Activated CD4-positive, alpha-beta memory T cell treated with anti-CD3 and anti-CD28 coated beads for 36 hours (primary cell): ENCODE results near the gene PMM2. TPM values are rescaled to one million over a fixed set of nuclear protein-coding genes. Genes with fewer than 3 reads are reported as not detected.
"Not testable (repeated sequence)": the region's sequence is repeated elsewhere in the genome, so short reads cannot be mapped to it uniquely, and the experiment has no call there.

Experiments used
- CTCF ChIA-PET: fragments of 350-600 bp; sonication (Branson Sonifier 250); formaldehyde crosslinking; loops from one replicate; lab custom pipeline; 2021; ENCODE audit warnings: antibody characterized with exemption, inconsistent platforms; lab: Charles Lee
- POLR2A ChIA-PET: fragments of 350-600 bp; sonication (Branson Sonifier 250); formaldehyde crosslinking; loops from one replicate; lab custom pipeline; 2021; ENCODE audit warnings: antibody characterized with exemption; lab: Charles Lee
- DNase-seq: peaks from one replicate; pipeline ENCODE4 v3.0.0-alpha.2; 2020
- H3K27ac Mint-ChIP-seq: one replicate; pipeline ENCODE4 v1.8.0; 2021; ENCODE audit warnings: mixed read lengths
- H3K27me3 Mint-ChIP-seq: one replicate; pipeline ENCODE4 v1.8.0; 2021; ENCODE audit warnings: mixed read lengths
- H3K36me3 Mint-ChIP-seq: one replicate; pipeline ENCODE4 v1.8.0; 2021; ENCODE audit warnings: mixed read lengths
- H3K4me1 Mint-ChIP-seq: one replicate; pipeline ENCODE4 v1.8.0; 2021; ENCODE audit warnings: low read depth, mixed read lengths
- H3K4me3 Mint-ChIP-seq: one replicate; pipeline ENCODE4 v1.8.0; 2021; ENCODE audit warnings: mild to moderate bottlenecking, mixed read lengths
- H3K9me3 Mint-ChIP-seq: one replicate; pipeline ENCODE4 v1.8.0; 2021; ENCODE audit warnings: mixed read lengths
- intact Hi-C: fragments of 100-400 bp; cut with micrococcal nuclease; formaldehyde crosslinking; loops from one replicate; pipeline ENCODE4 v1.15.1; 2023
- total RNA-seq, 2 experiments: library from RNA; stranded (reverse); gene quantifications; one replicate each; pipeline ENCODE4 v1.2.3, GENCODE V29; 2021

PMM2 gene
- 10 to 100 TPM; 34.0 to 36.0 TPM for total RNA-seq

DNA sequence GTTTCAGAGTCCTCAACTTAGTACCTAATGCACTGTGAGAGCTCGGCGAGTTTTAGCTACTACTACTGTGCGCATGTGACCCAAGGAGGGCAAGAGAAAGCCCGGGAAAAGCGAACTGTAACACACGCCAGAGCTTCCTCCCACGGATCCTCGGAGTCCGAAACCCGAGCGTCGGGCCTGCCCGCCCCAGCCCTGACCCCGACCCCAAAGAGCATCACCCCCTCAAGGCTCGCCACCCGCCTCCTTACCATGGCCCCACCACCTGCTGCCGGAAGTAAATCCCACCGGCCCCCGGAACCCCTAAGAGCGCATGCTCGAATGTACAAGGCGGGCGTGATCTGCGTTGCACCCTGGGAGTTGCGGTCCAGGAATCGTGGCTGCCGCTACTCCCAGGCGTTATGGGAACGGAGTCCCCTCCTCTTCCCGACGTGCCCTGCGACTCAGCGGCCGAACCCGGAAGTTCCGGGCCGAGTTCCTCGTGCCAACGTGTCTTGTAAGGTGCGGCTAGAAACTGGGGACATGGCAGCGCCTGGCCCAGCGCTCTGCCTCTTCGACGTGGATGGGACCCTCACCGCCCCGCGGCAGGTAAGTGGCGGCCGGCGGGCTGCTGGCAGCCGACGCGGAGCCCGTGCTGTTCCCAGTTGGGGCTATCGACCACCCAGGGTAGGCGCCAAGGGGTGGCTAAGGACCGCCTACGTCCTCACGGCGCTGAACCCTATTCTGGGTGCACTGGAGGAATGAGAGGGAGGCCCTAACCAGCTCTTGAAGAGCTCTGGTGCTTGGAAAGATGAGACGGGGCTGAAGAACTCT lies at the start of gene PMM2, which contains the start of gene TMEM186:
Gene PMM2, plus strand, starts transcription at position 476 of the 810 bp plus-strand sequence. Its CDS starts 44 bp downstream, at position 520.
Gene TMEM186, minus strand, starts transcription at position 276 of the 810 bp plus-strand sequence. Its CDS starts 25 bp downstream, at position 251.
- peaks cover 14% of the 10 kb centered on the region for H3K36me3 Mint-ChIP-seq
- peak within 1 kb of the TSS; percentile 88 for H3K27ac Mint-ChIP-seq
- no peaks in the 10 kb centered on the region for H3K27me3 Mint-ChIP-seq
- POLR2A ChIA-PET = interaction anchor here (0.9 to 1.9 kb wide), 4 partner anchors 9 to 294 kb away, joined by 3 to 9 read pairs (median 6); partner anchors contain the start of genes CARHSP1, HAPSTR1 and METTL22
- H3K9me3 Mint-ChIP-seq = no peaks in the 10 kb centered on the region
- H3K4me1 Mint-ChIP-seq = peaks cover 50% of the 10 kb centered on the region
- peak; percentile 97 for DNase-seq
- peak within 1 kb of the TSS; percentile 92 for H3K4me3 Mint-ChIP-seq
- CTCF ChIA-PET = interaction anchor here (1.0 to 2.1 kb wide), 6 partner anchors 83 to 230 kb away, joined by 3 to 10 read pairs (median 4); no protein-coding TSS in a partner anchor
- intact Hi-C loops = loop anchor here (1.0 to 5.0 kb wide), 7 partner anchors 72 to 295 kb away; partner anchors contain the start of genes CARHSP1, HAPSTR1 and METTL22

DNA sequence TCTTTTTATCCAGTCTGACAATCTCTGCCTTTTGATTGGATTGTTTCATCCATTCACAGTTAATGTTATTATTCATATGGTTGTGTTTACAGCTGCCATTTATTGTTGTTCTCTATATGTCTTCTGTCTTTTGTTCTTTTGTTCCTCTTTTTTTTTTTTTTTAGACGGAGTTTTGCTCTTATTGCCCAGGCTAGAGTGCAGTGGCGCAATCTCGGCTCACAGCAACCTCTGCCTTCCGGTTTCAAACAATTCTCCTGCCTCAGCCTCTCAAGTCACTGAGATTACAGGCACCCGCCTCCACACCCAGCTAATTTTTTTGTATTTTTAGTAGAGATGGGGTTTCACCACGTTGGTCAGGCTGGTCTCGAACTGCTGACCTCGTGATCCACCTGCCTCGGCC lies 48.7 kb upstream of the PMM2 start:
- intact Hi-C loops, H3K4me1 Mint-ChIP-seq, H3K9me3 Mint-ChIP-seq, H3K4me3 Mint-ChIP-seq, H3K36me3 Mint-ChIP-seq, H3K27ac Mint-ChIP-seq, CTCF ChIA-PET, DNase-seq, H3K27me3 Mint-ChIP-seq, POLR2A ChIA-PET: not testable (repeated sequence)

DNA sequence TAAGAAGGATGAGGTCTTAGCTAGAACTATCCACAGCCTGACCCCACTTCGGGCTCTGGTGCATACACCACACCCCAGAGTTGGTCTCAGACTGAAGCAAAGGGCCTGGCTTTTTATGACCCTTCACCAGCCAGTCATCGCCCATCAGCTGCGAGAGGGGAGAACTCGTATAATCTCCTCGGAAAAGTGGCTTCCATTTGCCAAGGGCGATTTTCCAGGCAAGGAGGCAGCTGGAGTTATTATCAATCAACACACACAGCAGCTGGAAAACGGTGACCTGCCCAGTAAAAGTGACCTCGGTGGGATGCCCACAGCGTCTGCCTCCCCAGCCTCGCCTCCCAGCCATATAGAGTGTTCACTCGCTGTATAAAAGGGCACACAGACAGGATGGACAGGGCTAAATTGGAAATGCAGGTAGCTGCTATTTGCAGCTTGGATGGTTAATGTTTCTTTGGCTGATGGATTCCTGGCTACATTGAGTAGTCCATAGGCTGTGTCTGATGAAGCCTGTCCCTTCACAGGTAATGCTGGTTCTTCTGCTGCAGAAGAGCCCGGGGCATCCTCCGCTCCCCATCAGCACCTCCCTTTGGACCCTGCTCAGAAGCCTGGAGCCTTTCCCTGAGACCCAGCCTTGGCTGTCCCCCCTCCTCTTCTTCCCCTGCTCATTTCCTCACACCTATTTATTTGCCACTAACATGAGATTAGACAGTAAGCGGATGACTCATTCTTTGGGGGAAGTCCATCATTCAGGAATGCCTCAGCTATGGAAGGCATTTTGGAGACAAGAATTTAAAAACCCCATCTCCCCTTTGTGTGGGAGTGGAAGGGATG lies 45.9 kb upstream of the PMM2 start:
- ChIA-PET POLR2A (no interaction called here), CTCF (interaction anchor here (0.9 kb wide), 1 partner anchor 128 kb away, joined by 3 read pairs; no protein-coding TSS in a partner anchor)
- Mint-ChIP-seq H3K9me3 (no peaks in the 10 kb centered on the region), H3K27ac (no peak overlapping the region), H3K4me3 (no peak overlapping the region), H3K27me3 (no peaks in the 10 kb centered on the region), H3K36me3 (peaks cover 3% of the 10 kb centered on the region), H3K4me1 (no peaks in the 10 kb centered on the region)
- intact Hi-C loops = no loop called here
- DNase-seq = no peak

- no peak overlapping the region for H3K27ac Mint-ChIP-seq
These were observed 44.9 kb upstream of the PMM2 start for GRCh38 chr16:8752706-8753105.

DNA sequence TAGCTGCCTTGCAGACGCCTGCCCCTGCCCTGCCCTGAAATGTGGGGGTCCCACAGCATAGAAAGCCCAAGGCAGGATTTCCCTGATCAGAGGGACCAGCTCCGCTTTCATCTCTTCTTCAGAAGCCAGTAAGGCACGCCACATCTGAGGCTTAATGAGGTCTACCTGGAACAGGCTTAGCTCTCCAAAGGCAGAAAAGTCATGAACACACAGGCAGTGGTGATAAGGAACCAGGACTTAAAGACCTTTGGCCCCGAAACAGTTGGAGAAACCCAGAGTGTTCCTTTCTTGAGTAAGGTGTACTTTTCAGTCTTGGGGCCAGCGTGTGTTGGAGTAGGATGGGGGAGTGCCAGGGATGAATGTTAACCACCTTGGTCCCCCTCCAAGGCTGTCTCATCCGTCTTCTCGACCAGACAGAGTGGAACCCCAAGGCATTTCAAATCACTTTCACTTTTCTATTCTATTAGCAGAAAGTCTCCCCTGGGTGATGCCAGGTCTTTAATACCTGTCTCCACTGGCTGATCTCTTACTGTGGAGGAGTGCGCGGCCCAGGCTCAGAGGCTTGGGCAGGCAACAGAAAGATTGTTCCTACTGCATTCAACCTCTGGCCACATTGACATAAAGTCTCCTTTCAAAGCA lies 44.1 kb upstream of the PMM2 start:
- Mint-ChIP-seq H3K27me3 (no peaks in the 10 kb centered on the region), H3K9me3 (no peaks in the 10 kb centered on the region), H3K36me3 (peaks cover 5% of the 10 kb centered on the region), H3K4me3 (no peak overlapping the region), H3K4me1 (no peaks in the 10 kb centered on the region), H3K27ac (no peak overlapping the region)
- ChIA-PET CTCF (no interaction called here), POLR2A (no interaction called here)
- intact Hi-C loops = no loop called here
- no peak for DNase-seq

More at GRCh38 chr16:8752706-8753105, 44.9 kb upstream of the PMM2 start:
- no peaks in the 10 kb centered on the region for H3K4me1 Mint-ChIP-seq
- H3K36me3 Mint-ChIP-seq = peaks cover 4% of the 10 kb centered on the region
- H3K4me3 Mint-ChIP-seq = no peak overlapping the region
- H3K27me3 Mint-ChIP-seq = no peaks in the 10 kb centered on the region
- no peaks in the 10 kb centered on the region for H3K9me3 Mint-ChIP-seq
- intact Hi-C loops = no loop called here
- ChIA-PET POLR2A (no interaction called here), CTCF (interaction anchor here (0.9 kb wide), 1 partner anchor 127 kb away, joined by 3 read pairs; no protein-coding TSS in a partner anchor)
- no peak for DNase-seq

- CTCF ChIA-PET = no interaction called here
These were observed 40.9 kb upstream of the PMM2 start for GRCh38 chr16:8756755-8757154.

DNA sequence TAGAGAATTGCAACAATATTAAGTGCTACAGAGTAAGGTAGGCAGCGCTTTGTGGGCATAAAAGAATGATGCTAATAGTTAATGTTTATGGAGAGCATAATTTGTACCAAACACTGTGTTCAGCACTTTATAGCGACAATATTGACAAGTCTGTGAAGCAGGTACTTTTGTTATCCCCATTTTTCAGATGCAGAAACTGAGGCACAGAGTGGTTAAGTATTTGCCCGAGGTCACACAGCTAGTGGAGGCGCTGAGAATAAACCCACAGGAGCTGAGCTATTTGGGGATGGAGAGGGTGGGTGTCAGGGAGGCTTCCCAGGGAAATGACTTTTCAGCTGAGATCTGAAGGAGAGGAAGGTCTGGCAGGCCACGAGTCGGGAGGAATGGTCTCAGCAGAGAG lies 39.6 kb upstream of the PMM2 start:
- DNase-seq = no peak
- H3K4me1 Mint-ChIP-seq = no peaks in the 10 kb centered on the region
- ChIA-PET CTCF (no interaction called here), POLR2A (no interaction called here)
- no peak overlapping the region for H3K27ac Mint-ChIP-seq
- H3K27me3 Mint-ChIP-seq = no peaks in the 10 kb centered on the region
- intact Hi-C loops = no loop called here
- no peaks in the 10 kb centered on the region for H3K9me3 Mint-ChIP-seq
- H3K4me3 Mint-ChIP-seq = no peak overlapping the region
- peaks cover 5% of the 10 kb centered on the region for H3K36me3 Mint-ChIP-seq

More at GRCh38 chr16:8756755-8757154, 40.9 kb upstream of the PMM2 start:
- DNase-seq = no peak
- no peaks in the 10 kb centered on the region for H3K9me3 Mint-ChIP-seq
- H3K27ac Mint-ChIP-seq = no peak overlapping the region
- POLR2A ChIA-PET = no interaction called here
- H3K36me3 Mint-ChIP-seq = peaks cover 5% of the 10 kb centered on the region
- intact Hi-C loops = no loop called here
- H3K4me3 Mint-ChIP-seq = no peak overlapping the region
- H3K4me1 Mint-ChIP-seq = no peaks in the 10 kb centered on the region
- no peaks in the 10 kb centered on the region for H3K27me3 Mint-ChIP-seq

GRCh38 chr16:8760021-8760420 lies 37.6 kb upstream of the PMM2 start:
- POLR2A ChIA-PET = no interaction called here
- intact Hi-C loops = no loop called here
- no peaks in the 10 kb centered on the region for H3K9me3 Mint-ChIP-seq
- no peak overlapping the region for H3K4me3 Mint-ChIP-seq
- H3K27me3 Mint-ChIP-seq = no peaks in the 10 kb centered on the region
- no peaks in the 10 kb centered on the region for H3K4me1 Mint-ChIP-seq
- peaks cover 3% of the 10 kb centered on the region for H3K36me3 Mint-ChIP-seq
- no peak overlapping the region for H3K27ac Mint-ChIP-seq
- CTCF ChIA-PET = no interaction called here
- no peak for DNase-seq

DNA sequence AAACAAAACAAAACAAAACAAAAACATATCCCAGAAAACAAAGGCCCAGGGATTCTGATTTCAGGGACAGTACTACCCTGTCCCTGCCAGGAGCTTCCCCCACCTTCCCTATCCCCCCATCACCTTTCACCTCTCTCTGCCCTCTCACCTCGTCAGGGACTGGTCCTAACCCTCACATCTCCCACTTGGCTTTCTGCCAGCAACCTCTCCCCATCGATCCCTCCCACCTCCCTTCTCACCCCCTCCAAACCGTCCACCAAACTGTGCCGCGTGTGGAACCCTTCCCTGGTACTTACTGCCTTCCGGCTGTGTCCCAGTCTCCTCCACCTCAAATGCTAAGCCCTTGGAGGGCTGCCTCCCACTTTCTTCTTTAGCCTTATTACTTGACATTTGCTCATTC lies 36.6 kb upstream of the PMM2 start:
- POLR2A ChIA-PET = no interaction called here
- intact Hi-C loops = no loop called here
- H3K4me3 Mint-ChIP-seq = no peak overlapping the region
- H3K27ac Mint-ChIP-seq = no peak overlapping the region
- H3K9me3 Mint-ChIP-seq = no peaks in the 10 kb centered on the region
- H3K4me1 Mint-ChIP-seq = no peaks in the 10 kb centered on the region
- DNase-seq = no peak
- H3K27me3 Mint-ChIP-seq = no peaks in the 10 kb centered on the region
- peaks cover 6% of the 10 kb centered on the region for H3K36me3 Mint-ChIP-seq
- CTCF ChIA-PET = no interaction called here

GRCh38 chr16:8762254-8762653 lies 35.4 kb upstream of the PMM2 start:
- Mint-ChIP-seq H3K4me1 (no peaks in the 10 kb centered on the region), H3K4me3 (no peak overlapping the region), H3K9me3 (no peaks in the 10 kb centered on the region), H3K27ac (no peak overlapping the region), H3K27me3 (no peaks in the 10 kb centered on the region), H3K36me3 (peaks cover 6% of the 10 kb centered on the region)
- CTCF ChIA-PET = no interaction called here
- intact Hi-C loops = no loop called here
- no peak for DNase-seq
- POLR2A ChIA-PET = no interaction called here

- CTCF ChIA-PET = no interaction called here
- no peak overlapping the region for H3K4me3 Mint-ChIP-seq
- no peak for DNase-seq
- POLR2A ChIA-PET = no interaction called here
- intact Hi-C loops = no loop called here
- peaks cover 4% of the 10 kb centered on the region for H3K36me3 Mint-ChIP-seq
- no peaks in the 10 kb centered on the region for H3K4me1 Mint-ChIP-seq
- no peaks in the 10 kb centered on the region for H3K9me3 Mint-ChIP-seq
- H3K27ac Mint-ChIP-seq = no peak overlapping the region
- no peaks in the 10 kb centered on the region for H3K27me3 Mint-ChIP-seq
These were observed 34.6 kb upstream of the PMM2 start for GRCh38 chr16:8763083-8763482.

DNA sequence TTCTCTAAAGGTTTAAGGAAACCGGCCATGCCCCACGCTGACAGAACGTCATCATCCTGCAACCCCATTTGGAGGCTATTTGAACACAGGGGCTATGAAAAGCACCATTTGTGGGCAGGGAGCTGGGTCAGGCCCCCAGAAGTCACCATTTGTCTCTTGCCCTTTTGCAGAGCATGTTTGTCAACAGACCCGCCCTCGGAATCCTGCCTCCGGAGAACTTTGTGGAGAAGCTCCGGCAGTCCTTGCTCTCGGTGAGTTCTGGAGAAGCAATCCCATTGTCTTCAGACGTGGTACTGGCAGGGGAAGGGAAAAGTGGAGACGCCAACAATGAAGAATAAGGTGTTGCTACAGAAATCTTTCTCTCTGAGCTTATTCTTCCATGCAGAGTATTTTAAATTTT lies 33.7 kb upstream of the PMM2 start:
- Mint-ChIP-seq H3K27me3 (no peaks in the 10 kb centered on the region), H3K4me3 (no peak overlapping the region), H3K4me1 (no peaks in the 10 kb centered on the region), H3K9me3 (no peaks in the 10 kb centered on the region), H3K36me3 (peaks cover 9% of the 10 kb centered on the region), H3K27ac (no peak overlapping the region)
- no peak for DNase-seq
- CTCF ChIA-PET = no interaction called here
- intact Hi-C loops = no loop called here
- POLR2A ChIA-PET = no interaction called here
